K562 (cell line): ENCODE measurements around the gene DKC1. TPM values are rescaled to one million over a fixed set of nuclear protein-coding genes. Genes with fewer than 3 reads are reported as not detected.

ENCODE experiments used
- ASH1L ChIP-seq: fragments of 450-650 bp; IDR thresholded peaks from 2 replicates; pipeline ENCODE4 v1.6.1; 2018; ENCODE audit warnings: borderline replicate concordance, mild to moderate bottlenecking, low read depth; ENCODE audit not compliant: partially characterized antibody
- BRCA1 ChIP-seq, 2 experiments: fragments of 450-650 bp in 1 of 2; sonication (generic) in 1 of 2; formaldehyde crosslinking in 1 of 2; IDR thresholded peaks; 2 replicates each; pipeline versions ENCODE4 v1.5.0 to v1.6.1; 2017 to 2020; ENCODE audit warnings: mild to moderate bottlenecking in 1 of 2, missing genetic modification reagents in 1 of 2
- CAMTA2 ChIP-seq: fragments of 250-450 bp; sonication (Bioruptor Pico); conservative IDR thresholded peaks from 2 replicates; pipeline ENCODE4 v1.5.1; 2022
- DPF2 ChIP-seq: fragments of 450-650 bp; IDR thresholded peaks from 2 replicates; pipeline ENCODE4 v1.6.1; 2016
- FOSL1 ChIP-seq: fragments of 200-800 bp; sonication (Bioruptor generic); conservative IDR thresholded peaks from 2 replicates; pipeline ENCODE4 v1.6.1; 2016; ENCODE audit warnings: missing genetic modification characterization, missing compliant biosample characterization
- MXI1 ChIP-seq: IDR thresholded peaks from 2 replicates; pipeline ENCODE4 v1.6.1; 2011; ENCODE audit warnings: low read depth, mild to moderate bottlenecking, improper control_type of control experiment, low read length
- NCOA2 ChIP-seq, 2 experiments: fragments of 450-650 bp; IDR thresholded peaks; 2 replicates each; pipeline ENCODE4 v1.6.1; 2018; ENCODE audit warnings: mild to moderate bottlenecking in 2 of 2, moderate library complexity in 1 of 2; ENCODE audit not compliant: partially characterized antibody in 2 of 2
- NUFIP1 ChIP-seq: fragments of 450-650 bp; IDR thresholded peaks from 2 replicates; pipeline ENCODE4 v1.6.1; 2018; ENCODE audit not compliant: partially characterized antibody
- POLR2AphosphoS2 ChIP-seq: IDR thresholded peaks from 2 replicates; pipeline ENCODE4 v1.6.1; 2012; ENCODE audit warnings: low read length, improper control_type of control experiment
- POLR2H ChIP-seq: IDR thresholded peaks from 2 replicates; pipeline ENCODE4 v1.6.1; 2016; ENCODE audit warnings: missing genetic modification characterization, low read depth, mild to moderate bottlenecking, control low read depth, missing compliant biosample characterization, moderate library complexity
- STAT5B ChIP-seq: fragments of 250-450 bp; sonication (Bioruptor Pico); IDR thresholded peaks from 2 replicates; pipeline ENCODE4 v1.8.0; 2021; ENCODE audit warnings: mild to moderate bottlenecking, inconsistent platforms
- TAF1 ChIP-seq: IDR thresholded peaks from 2 replicates; pipeline ENCODE4 v1.6.1; 2011; ENCODE audit warnings: mild to moderate bottlenecking, low read length, moderate library complexity; ENCODE audit not compliant: insufficient read depth, control insufficient read depth, severe bottlenecking; ENCODE audit errors: extremely low read depth
- ZBTB8A ChIP-seq: fragments of 450-650 bp; IDR thresholded peaks from 2 replicates; pipeline ENCODE4 v1.6.1; 2018; ENCODE audit warnings: mild to moderate bottlenecking, moderate library complexity; ENCODE audit not compliant: partially characterized antibody
- ZNF324 ChIP-seq: fragments of 250-450 bp; sonication (Bioruptor Pico); IDR thresholded peaks from 2 replicates; pipeline ENCODE4 v1.4.0; 2020; ENCODE audit warnings: mild to moderate bottlenecking
- ZNF586 ChIP-seq: fragments of 450-650 bp; formaldehyde crosslinking; conservative IDR thresholded peaks from 2 replicates; pipeline ENCODE4 v1.4.0; 2020; ENCODE audit warnings: mild to moderate bottlenecking, moderate library complexity
- ZNF764 ChIP-seq: fragments of 250-450 bp; sonication (Bioruptor Pico); IDR thresholded peaks from 2 replicates; pipeline ENCODE4 v1.4.0; 2020; ENCODE audit warnings: low read depth, mild to moderate bottlenecking, moderate library complexity
- ZNF766 ChIP-seq: fragments of 200-800 bp; sonication (Bioruptor generic); conservative IDR thresholded peaks from 2 replicates; pipeline ENCODE4 v1.6.1; 2016; ENCODE audit warnings: missing genetic modification characterization, missing compliant biosample characterization
- polyA plus RNA-seq, 8 experiments: library from polyadenylated mRNA; depleted of rRNA in 4 of 8; stranded (reverse) in 5 of 8; unstranded in 3 of 8; fragments of >200 nt; fragmentation: Nextera tagmentation in 2 of 8; fragmentation: Illumina TruSeq in 1 of 8; extraction: Ambion mirVana in 2 of 8; extraction: Trizol in 1 of 8; gene quantifications; 2 replicates each; pipeline versions ENCODE4 v1.2.1 to v1.2.3, GENCODE V29; 2011 to 2014; ENCODE audit warnings: inconsistent platforms in 1 of 8, missing spikeins in 1 of 8
- total RNA-seq, 7 experiments: library from RNA; depleted of rRNA in 6 of 7; stranded (reverse); fragments of >200 nt in 6 of 7; fragmentation: Illumina TruSeq in 2 of 7; extraction: Trizol in 2 of 7; gene quantifications; 2 replicates each; pipeline versions ENCODE4 v1.2.1 to v1.2.3, GENCODE V29; 2011 to 2021; ENCODE audit warnings: low replicate concordance in 1 of 7
- TF ChIP-seq, protein P1 (sequence below): fragments of 200-800 bp; sonication (Bioruptor generic); IDR thresholded peaks from 2 replicates; pipeline ENCODE4 v1.6.1; 2017; ENCODE audit warnings: missing genetic modification characterization, missing compliant biosample characterization
- TF ChIP-seq, protein P2 (sequence below), 2 experiments: fragments of 200-800 bp in 1 of 2; sonication (Bioruptor generic) in 1 of 2; sonication (generic) in 1 of 2; formaldehyde crosslinking in 1 of 2; IDR thresholded peaks in 1 of 2; conservative IDR thresholded peaks in 1 of 2; 2 replicates each; pipeline versions ENCODE4 v1.5.0 to v1.6.1; 2016 to 2020; ENCODE audit warnings: missing compliant biosample characterization in 1 of 2, missing genetic modification characterization in 1 of 2, missing genetic modification reagents in 1 of 2

Gene DKC1
- total and polyA plus RNA-seq, 9 of the 15 experiments (the other 6 are each of a cell fraction or from before 2014, with no cell fraction given), result 205 to 313 (median 219) TPM

DNA sequence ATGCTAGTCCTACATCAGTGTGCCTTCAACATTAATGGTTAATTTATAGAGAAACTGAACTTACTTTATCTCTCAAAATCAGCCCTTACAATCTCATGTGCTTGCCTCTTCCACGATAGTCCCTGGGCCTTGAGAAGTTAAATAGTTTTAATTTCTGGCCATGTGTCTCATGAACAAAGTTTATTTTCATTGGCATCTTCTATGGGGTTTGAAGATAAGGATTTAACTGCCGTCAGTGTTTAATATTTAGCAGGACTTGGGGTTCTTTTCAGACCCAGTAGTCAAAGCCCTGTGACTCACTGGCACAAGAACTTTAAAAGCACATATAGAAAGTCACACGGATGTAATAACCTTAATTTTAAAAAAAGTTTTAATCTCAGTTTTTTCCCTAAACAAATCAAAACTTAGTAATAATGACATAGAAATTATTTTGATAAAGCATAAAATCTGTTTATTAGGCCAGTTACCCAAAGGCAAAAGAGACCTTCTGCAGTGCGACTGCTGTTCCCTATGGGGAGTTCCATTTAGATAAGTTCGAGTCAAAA is 52.7 kb downstream of the DKC1 start (continued):
- TF ChIP-seq ZNF764 (CRISPR knock-in tag), result no peak
- TF ChIP-seq, protein P1, sequence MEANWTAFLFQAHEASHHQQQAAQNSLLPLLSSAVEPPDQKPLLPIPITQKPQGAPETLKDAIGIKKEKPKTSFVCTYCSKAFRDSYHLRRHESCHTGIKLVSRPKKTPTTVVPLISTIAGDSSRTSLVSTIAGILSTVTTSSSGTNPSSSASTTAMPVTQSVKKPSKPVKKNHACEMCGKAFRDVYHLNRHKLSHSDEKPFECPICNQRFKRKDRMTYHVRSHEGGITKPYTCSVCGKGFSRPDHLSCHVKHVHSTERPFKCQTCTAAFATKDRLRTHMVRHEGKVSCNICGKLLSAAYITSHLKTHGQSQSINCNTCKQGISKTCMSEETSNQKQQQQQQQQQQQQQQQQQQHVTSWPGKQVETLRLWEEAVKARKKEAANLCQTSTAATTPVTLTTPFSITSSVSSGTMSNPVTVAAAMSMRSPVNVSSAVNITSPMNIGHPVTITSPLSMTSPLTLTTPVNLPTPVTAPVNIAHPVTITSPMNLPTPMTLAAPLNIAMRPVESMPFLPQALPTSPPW (CRISPR knock-in tag), result 0 out of 2 replicates have a peak, but pooled peaks have one; percentile 12
- peak; percentile 8 for TF ChIP-seq ZBTB8A
- TF ChIP-seq ZNF586 (CRISPR knock-in tag), result no peak
- TF ChIP-seq ZNF766 (CRISPR knock-in tag), result no peak
- TF ChIP-seq NUFIP1, result no peak
- no peak for TF ChIP-seq POLR2AphosphoS2
- 0 out of 2 replicates have a peak, but pooled peaks have one; percentile 30 for TF ChIP-seq DPF2
- peak; percentile 41; the same call in 1 of the 2 replicates for TF ChIP-seq POLR2H
- TF ChIP-seq CAMTA2 (CRISPR knock-in tag), result no peak
- no peak for TF ChIP-seq ASH1L
- TF ChIP-seq, protein P2, sequence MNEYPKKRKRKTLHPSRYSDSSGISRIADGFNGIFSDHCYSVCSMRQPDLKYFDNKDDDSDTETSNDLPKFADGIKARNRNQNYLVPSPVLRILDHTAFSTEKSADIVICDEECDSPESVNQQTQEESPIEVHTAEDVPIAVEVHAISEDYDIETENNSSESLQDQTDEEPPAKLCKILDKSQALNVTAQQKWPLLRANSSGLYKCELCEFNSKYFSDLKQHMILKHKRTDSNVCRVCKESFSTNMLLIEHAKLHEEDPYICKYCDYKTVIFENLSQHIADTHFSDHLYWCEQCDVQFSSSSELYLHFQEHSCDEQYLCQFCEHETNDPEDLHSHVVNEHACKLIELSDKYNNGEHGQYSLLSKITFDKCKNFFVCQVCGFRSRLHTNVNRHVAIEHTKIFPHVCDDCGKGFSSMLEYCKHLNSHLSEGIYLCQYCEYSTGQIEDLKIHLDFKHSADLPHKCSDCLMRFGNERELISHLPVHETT (CRISPR knock-in tag; conservative IDR thresholded peaks at IDR 0.05 in 1 of 2, IDR thresholded peaks at IDR 0.05 in 1 of 2), result 0 out of 4 replicates have a peak, but pooled peaks of 1 of the 2 experiments have one; percentile 46
- TF ChIP-seq BRCA1 (IDR thresholded peaks at IDR 0.05), result no peak
- no peak for TF ChIP-seq BRCA1 (CRISPR knock-in tag; IDR thresholded peaks at IDR 0.05)
- peak in 1 of 2 experiments; percentile 27 for TF ChIP-seq NCOA2 (IDR thresholded peaks at IDR 0.05; ENCODE audit: partially characterized antibody in 2 of 2)
- TF ChIP-seq STAT5B (CRISPR knock-in tag), result no peak
- no peak for TF ChIP-seq TAF1
- peak; percentile 35; the same call in 1 of the 2 replicates for TF ChIP-seq FOSL1 (tag)
- no peak for TF ChIP-seq ZNF324 (CRISPR knock-in tag)
- TF ChIP-seq MXI1, result no peak
